ENCODE results near the gene ZNF644.

DNA sequence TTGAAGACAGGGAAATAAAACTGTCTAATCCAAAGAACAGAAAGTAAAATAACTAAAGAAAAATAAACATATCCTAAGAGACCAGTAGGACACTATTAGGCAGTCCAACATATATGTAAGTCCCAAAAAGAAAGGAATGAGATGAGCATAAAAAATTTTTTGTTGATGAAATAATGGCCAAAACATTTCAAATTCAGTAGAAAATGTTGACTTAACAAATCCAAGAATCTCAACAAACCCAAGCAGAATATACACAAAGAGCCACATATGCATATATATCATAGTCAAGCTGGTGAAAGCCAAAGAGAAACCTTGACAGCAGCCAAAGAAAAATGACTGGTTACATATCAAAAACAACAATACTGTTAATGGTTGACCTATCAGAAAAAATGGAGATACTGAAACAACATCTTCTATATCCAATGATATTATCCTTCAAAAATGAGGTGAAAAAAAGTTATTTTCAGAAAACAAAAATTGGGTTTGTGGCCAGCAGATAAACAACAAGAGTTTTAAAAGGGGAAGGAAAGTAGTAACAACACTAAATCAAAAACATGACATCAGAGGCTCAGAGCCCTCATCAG, 26.4 kb downstream of the ZNF644 start:
- TF ChIP-seq, protein P1, sequence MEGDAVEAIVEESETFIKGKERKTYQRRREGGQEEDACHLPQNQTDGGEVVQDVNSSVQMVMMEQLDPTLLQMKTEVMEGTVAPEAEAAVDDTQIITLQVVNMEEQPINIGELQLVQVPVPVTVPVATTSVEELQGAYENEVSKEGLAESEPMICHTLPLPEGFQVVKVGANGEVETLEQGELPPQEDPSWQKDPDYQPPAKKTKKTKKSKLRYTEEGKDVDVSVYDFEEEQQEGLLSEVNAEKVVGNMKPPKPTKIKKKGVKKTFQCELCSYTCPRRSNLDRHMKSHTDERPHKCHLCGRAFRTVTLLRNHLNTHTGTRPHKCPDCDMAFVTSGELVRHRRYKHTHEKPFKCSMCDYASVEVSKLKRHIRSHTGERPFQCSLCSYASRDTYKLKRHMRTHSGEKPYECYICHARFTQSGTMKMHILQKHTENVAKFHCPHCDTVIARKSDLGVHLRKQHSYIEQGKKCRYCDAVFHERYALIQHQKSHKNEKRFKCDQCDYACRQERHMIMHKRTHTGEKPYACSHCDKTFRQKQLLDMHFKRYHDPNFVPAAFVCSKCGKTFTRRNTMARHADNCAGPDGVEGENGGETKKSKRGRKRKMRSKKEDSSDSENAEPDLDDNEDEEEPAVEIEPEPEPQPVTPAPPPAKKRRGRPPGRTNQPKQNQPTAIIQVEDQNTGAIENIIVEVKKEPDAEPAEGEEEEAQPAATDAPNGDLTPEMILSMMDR (IDR thresholded peaks at IDR 0.05) = no peak
- TF ChIP-seq POLR2A (IDR thresholded peaks at IDR 0.05) = no peak
- no peak for TF ChIP-seq POLR2AphosphoS5 (IDR thresholded peaks at IDR 0.05)

Data from prostate gland (tissue), 2 donors.